CD4-positive, alpha-beta T cell (primary cell): ENCODE results near the gene DMAC2. TPM values are rescaled to one million over a fixed set of nuclear protein-coding genes. Genes with fewer than 3 reads are reported as not detected.

Experiments used
- ATAC-seq: fragments of 200-7000 bp; cut with Tn5 transposase; one replicate; pipeline ENCODE4 v1.10.0; 2022; ENCODE audit warnings: mild to moderate bottlenecking; ENCODE audit not compliant: poor library complexity
- CTCF ChIA-PET: fragments of 350-600 bp; sonication (Branson Sonifier 250); formaldehyde crosslinking; loops from one replicate; lab custom pipeline; 2021; ENCODE audit warnings: antibody characterized with exemption, inconsistent platforms; lab: Charles Lee
- POLR2A ChIA-PET: fragments of 350-600 bp; sonication (Branson Sonifier 250); formaldehyde crosslinking; loops from one replicate; lab custom pipeline; 2021; ENCODE audit warnings: antibody characterized with exemption, inconsistent platforms; lab: Charles Lee
- DNase-seq, 14 experiments: peaks; one replicate each; pipeline ENCODE4 v3.0.0-alpha.2; 2013 to 2020; ENCODE audit warnings: mixed read lengths in 2 of 14
- H3K27ac ChIP-seq, 2 donors: one replicate each; pipeline versions ENCODE4 v1.5.1 to v1.7.0; 2013; ENCODE audit warnings: low read length in 2 of 2, low read depth in 1 of 2, mild to moderate bottlenecking in 1 of 2
- H3K27me3 ChIP-seq, 2 experiments: 1 replicate in 1 of 2; 2 replicates in 1 of 2; pipeline versions ENCODE4 v1.6.1 to v1.7.0; 2013; ENCODE audit warnings: low read length in 2 of 2, control low read depth in 1 of 2, mild to moderate bottlenecking in 1 of 2, moderate library complexity in 1 of 2; ENCODE audit not compliant: insufficient read depth in 2 of 2, control insufficient read depth in 1 of 2
- H3K36me3 ChIP-seq: one replicate; pipeline ENCODE4 v1.6.1; 2013; ENCODE audit warnings: low read length, control low read depth; ENCODE audit not compliant: insufficient read depth
- H3K4me1 ChIP-seq: one replicate; pipeline ENCODE4 v1.6.1; 2013; ENCODE audit warnings: low read length, control low read depth; ENCODE audit not compliant: insufficient read depth
- H3K4me3 ChIP-seq: one replicate; pipeline ENCODE4 v1.5.1; 2013; ENCODE audit warnings: mild to moderate bottlenecking, low read length, moderate library complexity
- H3K9me3 ChIP-seq, 2 experiments: 1 replicate in 1 of 2; 2 replicates in 1 of 2; pipeline versions ENCODE4 v1.6.1 to v1.7.0; 2013; ENCODE audit warnings: low read length in 2 of 2, mild to moderate bottlenecking in 2 of 2, control low read depth in 1 of 2, moderate library complexity in 1 of 2; ENCODE audit not compliant: control insufficient read depth in 1 of 2, insufficient read depth in 1 of 2
- H3K27ac Mint-ChIP-seq: one replicate; pipeline ENCODE4 v1.8.0; 2020; ENCODE audit warnings: mixed read lengths
- H3K27me3 Mint-ChIP-seq: one replicate; pipeline ENCODE4 v1.8.0; 2021; ENCODE audit warnings: mixed read lengths
- H3K36me3 Mint-ChIP-seq: one replicate; pipeline ENCODE4 v1.8.0; 2021; ENCODE audit warnings: low read depth, mixed read lengths
- H3K4me1 Mint-ChIP-seq: one replicate; pipeline ENCODE4 v1.8.0; 2021; ENCODE audit warnings: low read depth, mixed read lengths
- H3K4me3 Mint-ChIP-seq: one replicate; pipeline ENCODE4 v1.8.0; 2020; ENCODE audit warnings: mild to moderate bottlenecking, mixed read lengths
- H3K9me3 Mint-ChIP-seq: one replicate; pipeline ENCODE4 v1.8.0; 2020; ENCODE audit warnings: mixed read lengths
- CTCF ChIP-seq: fragments of 200-600 bp; IDR thresholded peaks from one replicate; pipeline ENCODE4 v1.8.0; 2022; ENCODE audit warnings: antibody characterized with exemption, mild to moderate bottlenecking
- intact Hi-C, 2 experiments: fragments of 100-400 bp; cut with DNase I in 1 of 2; cut with micrococcal nuclease in 1 of 2; formaldehyde crosslinking; loops; one replicate each; pipeline versions ENCODE4 v1.15.1 to v1.9.0; 2023 to 2025; cut with DNase I, micrococcal nuclease
- total RNA-seq, 174 experiments: library from RNA in 2 of 174; stranded (reverse) in 2 of 174; gene quantifications; one replicate each; pipeline ENCODE4 v1.2.3 and lab custom pipeline; 2021 to 2026

Gene DMAC2
- total RNA-seq, 2 experiments from 2014 or later, result 21.6 to 25.7 TPM

GRCh38 chr19:41431426-41432386 is 8.0 kb downstream of the DMAC2 start:
- DNase-seq (peak in 3 of 14 experiments; percentile 36 to 56 (median 37)), ATAC-seq (no peak)
- H3K27ac Mint-ChIP-seq, result no peak overlapping the region
- no peak for TF ChIP-seq CTCF
- intact Hi-C loops, result loop anchor here in 1 of 2 experiments (10.0 kb wide), 1 partner anchor 1087 kb away; the partner anchor contains the start of genes C19orf47 and PLD3
- Histone ChIP-seq H3K36me3 (peaks cover 39% of the 10 kb centered on the region), H3K27ac (no peak overlapping the region), H3K4me3 (no peak overlapping the region), H3K27me3 (no peaks in the 10 kb centered on the region), H3K9me3 (no peaks in the 10 kb centered on the region), H3K4me1 (peaks cover 34% of the 10 kb centered on the region)
- H3K4me3 Mint-ChIP-seq, result no peak overlapping the region
- ChIA-PET POLR2A (interaction anchor here (1.0 kb wide), 1 partner anchor 131 kb away, joined by 3 read pairs; no protein-coding TSS in a partner anchor), CTCF (no interaction called here)
- peaks cover 41% of the 10 kb centered on the region for H3K36me3 Mint-ChIP-seq
- H3K27me3 Mint-ChIP-seq, result no peaks in the 10 kb centered on the region
- H3K4me1 Mint-ChIP-seq, result peaks cover 30% of the 10 kb centered on the region
- no peaks in the 10 kb centered on the region for H3K9me3 Mint-ChIP-seq

- Histone ChIP-seq H3K36me3 (peaks cover 37% of the 10 kb centered on the region), H3K27me3 (no peaks in the 10 kb centered on the region), H3K4me3 (no peak overlapping the region), H3K4me1 (peaks cover 42% of the 10 kb centered on the region), H3K9me3 (no peaks in the 10 kb centered on the region), H3K27ac (no peak overlapping the region)
- no peaks in the 10 kb centered on the region for H3K27me3 Mint-ChIP-seq
- ChIA-PET CTCF (no interaction called here), POLR2A (interaction anchor here (0.7 to 1.0 kb wide), 2 partner anchors 9 to 130 kb away, joined by 3 read pairs; partner anchors contain the start of gene DMAC2)
- no peak for TF ChIP-seq CTCF
- H3K27ac Mint-ChIP-seq, result no peak overlapping the region
- no peak overlapping the region for H3K4me3 Mint-ChIP-seq
- DNase-seq (no peak), ATAC-seq (no peak)
- H3K4me1 Mint-ChIP-seq, result peaks cover 34% of the 10 kb centered on the region
- H3K9me3 Mint-ChIP-seq, result no peaks in the 10 kb centered on the region
- peaks cover 42% of the 10 kb centered on the region for H3K36me3 Mint-ChIP-seq
- intact Hi-C loops, result loop anchor here in 1 of 2 experiments (10.0 kb wide), 1 partner anchor 1086 kb away; the partner anchor contains the start of genes C19orf47 and PLD3
Observed at GRCh38 chr19:41430922-41431321, 8.8 kb downstream of the DMAC2 start.

GRCh38 chr19:41428481-41428859 is 11.2 kb downstream of the DMAC2 start:
- no peak overlapping the region for H3K4me3 Mint-ChIP-seq
- Histone ChIP-seq H3K9me3 (no peaks in the 10 kb centered on the region), H3K27ac (peak overlapping the region; percentile 41 to 76), H3K36me3 (peaks cover 47% of the 10 kb centered on the region), H3K4me1 (peaks cover 63% of the 10 kb centered on the region), H3K27me3 (no peaks in the 10 kb centered on the region), H3K4me3 (peak overlapping the region; percentile 54)
- TF ChIP-seq CTCF, result no peak
- CTCF ChIA-PET, result interaction anchor here (0.5 to 1.2 kb wide), 3 partner anchors 11 to 292 kb away, joined by 3 to 6 read pairs (median 4); partner anchors contain the start of gene DMAC2
- POLR2A ChIA-PET, result interaction anchor here (1.2 to 1.7 kb wide), 2 partner anchors 11 to 164 kb away, joined by 4 to 8 read pairs; partner anchors contain the start of genes DMAC2 and HNRNPUL1
- ATAC-seq (no peak), DNase-seq (no peak)
- H3K27ac Mint-ChIP-seq, result peak overlapping the region; percentile 75
- H3K27me3 Mint-ChIP-seq, result no peaks in the 10 kb centered on the region
- H3K9me3 Mint-ChIP-seq, result no peaks in the 10 kb centered on the region
- peaks cover 48% of the 10 kb centered on the region for H3K36me3 Mint-ChIP-seq
- intact Hi-C loops, result no loop called here
- H3K4me1 Mint-ChIP-seq, result peaks cover 36% of the 10 kb centered on the region
